WTC11 (cell line): ENCODE data around the gene LYSMD3. TPM values are rescaled to one million over a fixed set of nuclear protein-coding genes. Genes with fewer than 3 reads are reported as not detected.

Experiments
- ATAC-seq: fragments of 200-7000 bp; cut with Tn5 transposase; 2 replicates; pipeline ENCODE4 v1.10.0; 2021; ENCODE audit warnings: mild to moderate bottlenecking, moderate library complexity
- CTCF ChIA-PET: fragments of 300-600 bp; sonication (Branson Sonifier 250); formaldehyde crosslinking; loops from one replicate; lab custom pipeline; 2021; ENCODE audit warnings: antibody characterized with exemption; lab: Charles Lee
- POLR2A ChIA-PET: fragments of 350-600 bp; sonication (Branson Sonifier 250); formaldehyde crosslinking; loops from one replicate; lab custom pipeline; 2021; ENCODE audit warnings: antibody characterized with exemption; lab: Charles Lee
- DNase-seq: peaks from one replicate; pipeline ENCODE4 v3.0.0; 2021; ENCODE audit warnings: low spot score
- H3K27ac Mint-ChIP-seq: 2 replicates; pipeline ENCODE4 v1.8.0; 2021; ENCODE audit warnings: mixed read lengths
- H3K27me3 Mint-ChIP-seq: 2 replicates; pipeline ENCODE4 v1.8.0; 2021; ENCODE audit warnings: low read depth, mild to moderate bottlenecking, moderate library complexity, mixed read lengths
- H3K36me3 Mint-ChIP-seq: 2 replicates; pipeline ENCODE4 v1.8.0; 2021; ENCODE audit warnings: mixed read lengths
- H3K4me1 Mint-ChIP-seq: 2 replicates; pipeline ENCODE4 v1.8.0; 2022; ENCODE audit warnings: mixed read lengths
- H3K4me3 Mint-ChIP-seq: 2 replicates; pipeline ENCODE4 v1.8.0; 2021; ENCODE audit warnings: mild to moderate bottlenecking, moderate library complexity, mixed read lengths
- H3K9me3 Mint-ChIP-seq: 2 replicates; pipeline ENCODE4 v1.8.0; 2021; ENCODE audit warnings: mixed read lengths
- CBFB ChIP-seq: sonication (generic); formaldehyde crosslinking; IDR thresholded peaks from 2 replicates; pipeline ENCODE4 v1.8.1; 2022; ENCODE audit warnings: mild to moderate bottlenecking, low read depth, missing genetic modification reagents
- CREM ChIP-seq: sonication (generic); formaldehyde crosslinking; IDR thresholded peaks from 2 replicates; pipeline ENCODE4 v1.8.1; 2022; ENCODE audit warnings: mild to moderate bottlenecking, missing genetic modification reagents, moderate library complexity
- FOXJ3 ChIP-seq: sonication (generic); formaldehyde crosslinking; IDR thresholded peaks from 2 replicates; pipeline ENCODE4 v1.9.0; 2021; ENCODE audit warnings: missing genetic modification reagents, mild to moderate bottlenecking, borderline replicate concordance
- IRF2 ChIP-seq: sonication (generic); formaldehyde crosslinking; IDR thresholded peaks from 2 replicates; pipeline ENCODE4 v1.8.0; 2022; ENCODE audit warnings: low read depth, missing genetic modification reagents, borderline replicate concordance
- NR1H2 ChIP-seq: sonication (generic); formaldehyde crosslinking; IDR thresholded peaks from 2 replicates; pipeline ENCODE4 v1.9.0; 2021; ENCODE audit warnings: mild to moderate bottlenecking, moderate library complexity, missing genetic modification reagents
- OVOL2 ChIP-seq: fragments of 250-450 bp; sonication (Bioruptor Pico); IDR thresholded peaks from 2 replicates; pipeline ENCODE4 v1.9.0; 2021; ENCODE audit warnings: mild to moderate bottlenecking, borderline replicate concordance
- PRRX2 ChIP-seq: fragments of 250-450 bp; sonication (Bioruptor Pico); IDR thresholded peaks from 2 replicates; pipeline ENCODE4 v1.8.0; 2021; ENCODE audit warnings: mild to moderate bottlenecking
- SMAD4 ChIP-seq: sonication (generic); formaldehyde crosslinking; IDR thresholded peaks from 2 replicates; pipeline ENCODE4 v1.8.0; 2022; ENCODE audit warnings: mild to moderate bottlenecking, missing genetic modification reagents
- ZNF219 ChIP-seq: sonication (generic); formaldehyde crosslinking; IDR thresholded peaks from 2 replicates; pipeline ENCODE4 v1.8.0; 2023; ENCODE audit warnings: missing genetic modification reagents, mild to moderate bottlenecking, borderline replicate concordance
- ZNF232 ChIP-seq: sonication (generic); formaldehyde crosslinking; IDR thresholded peaks from 2 replicates; pipeline ENCODE4 v1.8.0; 2022; ENCODE audit warnings: mild to moderate bottlenecking, missing genetic modification reagents
- ZNF317 ChIP-seq: sonication (generic); formaldehyde crosslinking; IDR thresholded peaks from 2 replicates; pipeline ENCODE4 v1.8.1; 2023; ENCODE audit warnings: low read depth, mild to moderate bottlenecking, moderate library complexity, missing genetic modification reagents, borderline replicate concordance
- total RNA-seq: library from RNA; stranded (reverse); gene quantifications from 3 replicates; pipeline ENCODE4 v1.2.3, GENCODE V29; 2021
- TF ChIP-seq, protein P1 (sequence below): fragments of 250-450 bp; sonication (Bioruptor Pico); IDR thresholded peaks from 2 replicates; pipeline ENCODE4 v2.1.2; 2022; ENCODE audit warnings: mild to moderate bottlenecking, moderate library complexity
- TF ChIP-seq, protein P2 (sequence below): sonication (generic); formaldehyde crosslinking; IDR thresholded peaks from 2 replicates; pipeline ENCODE4 v1.8.1; 2023; ENCODE audit warnings: mild to moderate bottlenecking, missing genetic modification reagents, moderate library complexity
- TF ChIP-seq, protein P3 (sequence below): sonication (generic); formaldehyde crosslinking; IDR thresholded peaks from 2 replicates; pipeline ENCODE4 v1.8.1; 2022; ENCODE audit warnings: low read depth, mild to moderate bottlenecking, moderate library complexity, missing genetic modification reagents, borderline replicate concordance
- TF ChIP-seq, protein P4 (sequence below): fragments of 200-600 bp; IDR thresholded peaks from 2 replicates; pipeline ENCODE4 v1.8.0; 2022; ENCODE audit warnings: antibody characterized with exemption
- TF ChIP-seq, protein P5 (sequence below): fragments of 250-450 bp; sonication (Bioruptor Pico); IDR thresholded peaks from 2 replicates; pipeline ENCODE4 v1.9.0; 2021; ENCODE audit warnings: mild to moderate bottlenecking
- TF ChIP-seq, protein P6 (sequence below): sonication (generic); formaldehyde crosslinking; IDR thresholded peaks from 2 replicates; pipeline ENCODE4 v1.8.0; 2022; ENCODE audit warnings: mild to moderate bottlenecking, missing genetic modification reagents
- TF ChIP-seq, protein P7 (sequence below): sonication (generic); formaldehyde crosslinking; IDR thresholded peaks from 2 replicates; pipeline ENCODE4 v1.8.0; 2023; ENCODE audit warnings: missing genetic modification reagents, mild to moderate bottlenecking, borderline replicate concordance
- TF ChIP-seq, protein P8 (sequence below): sonication (generic); formaldehyde crosslinking; conservative IDR thresholded peaks from 2 replicates; pipeline ENCODE4 v1.8.1; 2023; ENCODE audit warnings: mild to moderate bottlenecking, low read depth, missing genetic modification reagents, moderate library complexity

LYSMD3 gene
- total RNA-seq, 1 experiment from 2014 or later: 15.8 TPM

DNA sequence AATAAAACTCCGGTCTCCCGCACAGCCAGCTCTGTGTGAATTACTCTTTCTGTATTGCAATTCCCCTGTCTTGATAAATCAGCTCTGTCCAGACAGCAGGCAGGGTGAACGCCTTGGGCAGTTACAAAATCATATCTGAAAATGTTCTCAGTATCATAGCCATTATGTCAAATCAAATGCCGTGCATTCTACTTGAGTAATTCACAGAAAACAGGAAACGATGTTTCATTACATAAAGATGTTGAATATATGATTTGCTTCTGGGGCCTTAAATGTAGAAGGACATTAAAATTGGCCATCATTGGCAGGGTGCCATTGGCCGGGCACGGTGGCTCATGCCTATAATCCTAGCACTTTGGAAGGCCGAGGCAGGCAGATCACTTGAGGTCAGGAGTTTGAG, 46.2 kb downstream of the LYSMD3 start (continued):
- TF ChIP-seq, protein P1, sequence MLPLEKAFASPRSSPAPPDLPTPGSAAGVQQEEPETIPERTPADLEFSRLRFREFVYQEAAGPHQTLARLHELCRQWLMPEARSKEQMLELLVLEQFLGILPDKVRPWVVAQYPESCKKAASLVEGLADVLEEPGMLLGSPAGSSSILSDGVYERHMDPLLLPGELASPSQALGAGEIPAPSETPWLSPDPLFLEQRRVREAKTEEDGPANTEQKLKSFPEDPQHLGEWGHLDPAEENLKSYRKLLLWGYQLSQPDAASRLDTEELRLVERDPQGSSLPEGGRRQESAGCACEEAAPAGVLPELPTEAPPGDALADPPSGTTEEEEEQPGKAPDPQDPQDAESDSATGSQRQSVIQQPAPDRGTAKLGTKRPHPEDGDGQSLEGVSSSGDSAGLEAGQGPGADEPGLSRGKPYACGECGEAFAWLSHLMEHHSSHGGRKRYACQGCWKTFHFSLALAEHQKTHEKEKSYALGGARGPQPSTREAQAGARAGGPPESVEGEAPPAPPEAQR (CRISPR knock-in tag): no peak
- no peak for TF ChIP-seq SMAD4
- TF ChIP-seq, protein P2, sequence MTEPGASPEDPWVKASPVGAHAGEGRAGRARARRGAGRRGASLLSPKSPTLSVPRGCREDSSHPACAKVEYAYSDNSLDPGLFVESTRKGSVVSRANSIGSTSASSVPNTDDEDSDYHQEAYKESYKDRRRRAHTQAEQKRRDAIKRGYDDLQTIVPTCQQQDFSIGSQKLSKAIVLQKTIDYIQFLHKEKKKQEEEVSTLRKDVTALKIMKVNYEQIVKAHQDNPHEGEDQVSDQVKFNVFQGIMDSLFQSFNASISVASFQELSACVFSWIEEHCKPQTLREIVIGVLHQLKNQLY (CRISPR knock-in tag): no peak
- TF ChIP-seq CBFB (CRISPR knock-in tag): no peak
- no peak for TF ChIP-seq IRF2 (CRISPR knock-in tag)
- no peak for TF ChIP-seq ZNF232 (CRISPR knock-in tag)
- no peak for TF ChIP-seq NR1H2
- TF ChIP-seq, protein P3, sequence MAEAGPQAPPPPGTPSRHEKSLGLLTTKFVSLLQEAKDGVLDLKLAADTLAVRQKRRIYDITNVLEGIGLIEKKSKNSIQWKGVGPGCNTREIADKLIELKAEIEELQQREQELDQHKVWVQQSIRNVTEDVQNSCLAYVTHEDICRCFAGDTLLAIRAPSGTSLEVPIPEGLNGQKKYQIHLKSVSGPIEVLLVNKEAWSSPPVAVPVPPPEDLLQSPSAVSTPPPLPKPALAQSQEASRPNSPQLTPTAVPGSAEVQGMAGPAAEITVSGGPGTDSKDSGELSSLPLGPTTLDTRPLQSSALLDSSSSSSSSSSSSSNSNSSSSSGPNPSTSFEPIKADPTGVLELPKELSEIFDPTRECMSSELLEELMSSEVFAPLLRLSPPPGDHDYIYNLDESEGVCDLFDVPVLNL (CRISPR knock-in tag): no peak

DNA sequence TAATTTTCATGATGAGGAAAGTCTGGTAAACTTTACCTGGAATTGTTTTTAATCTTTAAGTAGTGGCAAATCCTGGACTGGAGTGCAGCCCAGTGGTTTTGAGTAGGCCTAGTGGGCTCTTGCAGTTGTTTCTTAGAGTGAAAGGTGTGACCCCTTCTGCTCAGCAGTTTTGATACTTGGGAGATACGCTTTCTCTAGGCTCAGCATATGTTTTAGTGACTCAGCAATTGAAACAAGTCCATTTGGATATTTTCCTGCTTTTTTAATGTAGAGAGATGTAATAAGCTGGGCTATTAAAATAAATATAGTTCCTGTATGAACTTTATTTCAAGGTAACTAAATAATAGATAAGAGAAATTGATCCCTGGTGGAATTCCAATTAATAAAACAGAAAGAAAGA, 48.7 kb downstream of the LYSMD3 start:
- Mint-ChIP-seq H3K4me3 (no peak overlapping the region), H3K27ac (peak overlapping the region; percentile 10; the same call in 1 of the 2 replicates), H3K36me3 (peaks cover 16% of the 10 kb centered on the region)
- TF ChIP-seq, protein P3 (CRISPR knock-in tag): no peak
- no peak for TF ChIP-seq NR1H2
- TF ChIP-seq, protein P1 (CRISPR knock-in tag): no peak
- TF ChIP-seq ZNF317 (CRISPR knock-in tag): no peak
- TF ChIP-seq ZNF219 (CRISPR knock-in tag): no peak
- no peak for TF ChIP-seq OVOL2 (CRISPR knock-in tag)
- TF ChIP-seq PRRX2: no peak
- TF ChIP-seq, protein P4, sequence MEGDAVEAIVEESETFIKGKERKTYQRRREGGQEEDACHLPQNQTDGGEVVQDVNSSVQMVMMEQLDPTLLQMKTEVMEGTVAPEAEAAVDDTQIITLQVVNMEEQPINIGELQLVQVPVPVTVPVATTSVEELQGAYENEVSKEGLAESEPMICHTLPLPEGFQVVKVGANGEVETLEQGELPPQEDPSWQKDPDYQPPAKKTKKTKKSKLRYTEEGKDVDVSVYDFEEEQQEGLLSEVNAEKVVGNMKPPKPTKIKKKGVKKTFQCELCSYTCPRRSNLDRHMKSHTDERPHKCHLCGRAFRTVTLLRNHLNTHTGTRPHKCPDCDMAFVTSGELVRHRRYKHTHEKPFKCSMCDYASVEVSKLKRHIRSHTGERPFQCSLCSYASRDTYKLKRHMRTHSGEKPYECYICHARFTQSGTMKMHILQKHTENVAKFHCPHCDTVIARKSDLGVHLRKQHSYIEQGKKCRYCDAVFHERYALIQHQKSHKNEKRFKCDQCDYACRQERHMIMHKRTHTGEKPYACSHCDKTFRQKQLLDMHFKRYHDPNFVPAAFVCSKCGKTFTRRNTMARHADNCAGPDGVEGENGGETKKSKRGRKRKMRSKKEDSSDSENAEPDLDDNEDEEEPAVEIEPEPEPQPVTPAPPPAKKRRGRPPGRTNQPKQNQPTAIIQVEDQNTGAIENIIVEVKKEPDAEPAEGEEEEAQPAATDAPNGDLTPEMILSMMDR: no peak
- TF ChIP-seq IRF2 (CRISPR knock-in tag): no peak
- TF ChIP-seq, protein P5, sequence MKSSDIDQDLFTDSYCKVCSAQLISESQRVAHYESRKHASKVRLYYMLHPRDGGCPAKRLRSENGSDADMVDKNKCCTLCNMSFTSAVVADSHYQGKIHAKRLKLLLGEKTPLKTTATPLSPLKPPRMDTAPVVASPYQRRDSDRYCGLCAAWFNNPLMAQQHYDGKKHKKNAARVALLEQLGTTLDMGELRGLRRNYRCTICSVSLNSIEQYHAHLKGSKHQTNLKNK (CRISPR knock-in tag): no peak
- TF ChIP-seq CREM (CRISPR knock-in tag): no peak
- TF ChIP-seq, protein P6, sequence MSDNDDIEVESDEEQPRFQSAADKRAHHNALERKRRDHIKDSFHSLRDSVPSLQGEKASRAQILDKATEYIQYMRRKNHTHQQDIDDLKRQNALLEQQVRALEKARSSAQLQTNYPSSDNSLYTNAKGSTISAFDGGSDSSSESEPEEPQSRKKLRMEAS (CRISPR knock-in tag): no peak
- TF ChIP-seq, protein P7, sequence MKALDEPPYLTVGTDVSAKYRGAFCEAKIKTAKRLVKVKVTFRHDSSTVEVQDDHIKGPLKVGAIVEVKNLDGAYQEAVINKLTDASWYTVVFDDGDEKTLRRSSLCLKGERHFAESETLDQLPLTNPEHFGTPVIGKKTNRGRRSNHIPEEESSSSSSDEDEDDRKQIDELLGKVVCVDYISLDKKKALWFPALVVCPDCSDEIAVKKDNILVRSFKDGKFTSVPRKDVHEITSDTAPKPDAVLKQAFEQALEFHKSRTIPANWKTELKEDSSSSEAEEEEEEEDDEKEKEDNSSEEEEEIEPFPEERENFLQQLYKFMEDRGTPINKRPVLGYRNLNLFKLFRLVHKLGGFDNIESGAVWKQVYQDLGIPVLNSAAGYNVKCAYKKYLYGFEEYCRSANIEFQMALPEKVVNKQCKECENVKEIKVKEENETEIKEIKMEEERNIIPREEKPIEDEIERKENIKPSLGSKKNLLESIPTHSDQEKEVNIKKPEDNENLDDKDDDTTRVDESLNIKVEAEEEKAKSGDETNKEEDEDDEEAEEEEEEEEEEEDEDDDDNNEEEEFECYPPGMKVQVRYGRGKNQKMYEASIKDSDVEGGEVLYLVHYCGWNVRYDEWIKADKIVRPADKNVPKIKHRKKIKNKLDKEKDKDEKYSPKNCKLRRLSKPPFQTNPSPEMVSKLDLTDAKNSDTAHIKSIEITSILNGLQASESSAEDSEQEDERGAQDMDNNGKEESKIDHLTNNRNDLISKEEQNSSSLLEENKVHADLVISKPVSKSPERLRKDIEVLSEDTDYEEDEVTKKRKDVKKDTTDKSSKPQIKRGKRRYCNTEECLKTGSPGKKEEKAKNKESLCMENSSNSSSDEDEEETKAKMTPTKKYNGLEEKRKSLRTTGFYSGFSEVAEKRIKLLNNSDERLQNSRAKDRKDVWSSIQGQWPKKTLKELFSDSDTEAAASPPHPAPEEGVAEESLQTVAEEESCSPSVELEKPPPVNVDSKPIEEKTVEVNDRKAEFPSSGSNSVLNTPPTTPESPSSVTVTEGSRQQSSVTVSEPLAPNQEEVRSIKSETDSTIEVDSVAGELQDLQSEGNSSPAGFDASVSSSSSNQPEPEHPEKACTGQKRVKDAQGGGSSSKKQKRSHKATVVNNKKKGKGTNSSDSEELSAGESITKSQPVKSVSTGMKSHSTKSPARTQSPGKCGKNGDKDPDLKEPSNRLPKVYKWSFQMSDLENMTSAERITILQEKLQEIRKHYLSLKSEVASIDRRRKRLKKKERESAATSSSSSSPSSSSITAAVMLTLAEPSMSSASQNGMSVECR (CRISPR knock-in tag): no peak
- no peak for TF ChIP-seq FOXJ3 (CRISPR knock-in tag)
- TF ChIP-seq, protein P8, sequence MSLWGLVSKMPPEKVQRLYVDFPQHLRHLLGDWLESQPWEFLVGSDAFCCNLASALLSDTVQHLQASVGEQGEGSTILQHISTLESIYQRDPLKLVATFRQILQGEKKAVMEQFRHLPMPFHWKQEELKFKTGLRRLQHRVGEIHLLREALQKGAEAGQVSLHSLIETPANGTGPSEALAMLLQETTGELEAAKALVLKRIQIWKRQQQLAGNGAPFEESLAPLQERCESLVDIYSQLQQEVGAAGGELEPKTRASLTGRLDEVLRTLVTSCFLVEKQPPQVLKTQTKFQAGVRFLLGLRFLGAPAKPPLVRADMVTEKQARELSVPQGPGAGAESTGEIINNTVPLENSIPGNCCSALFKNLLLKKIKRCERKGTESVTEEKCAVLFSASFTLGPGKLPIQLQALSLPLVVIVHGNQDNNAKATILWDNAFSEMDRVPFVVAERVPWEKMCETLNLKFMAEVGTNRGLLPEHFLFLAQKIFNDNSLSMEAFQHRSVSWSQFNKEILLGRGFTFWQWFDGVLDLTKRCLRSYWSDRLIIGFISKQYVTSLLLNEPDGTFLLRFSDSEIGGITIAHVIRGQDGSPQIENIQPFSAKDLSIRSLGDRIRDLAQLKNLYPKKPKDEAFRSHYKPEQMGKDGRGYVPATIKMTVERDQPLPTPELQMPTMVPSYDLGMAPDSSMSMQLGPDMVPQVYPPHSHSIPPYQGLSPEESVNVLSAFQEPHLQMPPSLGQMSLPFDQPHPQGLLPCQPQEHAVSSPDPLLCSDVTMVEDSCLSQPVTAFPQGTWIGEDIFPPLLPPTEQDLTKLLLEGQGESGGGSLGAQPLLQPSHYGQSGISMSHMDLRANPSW (CRISPR knock-in tag): no peak

More for the DNA sequence above, 48.7 kb downstream of the LYSMD3 start:
- Mint-ChIP-seq H3K9me3 (no peaks in the 10 kb centered on the region), H3K4me1 (peaks cover 59% of the 10 kb centered on the region), H3K27me3 (no peaks in the 10 kb centered on the region)
- POLR2A ChIA-PET: no interaction called here
- CTCF ChIA-PET: no interaction called here
- DNase-seq (no peak), ATAC-seq (no peak)
